ENCODE results near the gene HMOX2.
A peak's percentile ranks its signal among the peaks of the same experiment; 100 is the strongest.

HMOX2 gene

DNA sequence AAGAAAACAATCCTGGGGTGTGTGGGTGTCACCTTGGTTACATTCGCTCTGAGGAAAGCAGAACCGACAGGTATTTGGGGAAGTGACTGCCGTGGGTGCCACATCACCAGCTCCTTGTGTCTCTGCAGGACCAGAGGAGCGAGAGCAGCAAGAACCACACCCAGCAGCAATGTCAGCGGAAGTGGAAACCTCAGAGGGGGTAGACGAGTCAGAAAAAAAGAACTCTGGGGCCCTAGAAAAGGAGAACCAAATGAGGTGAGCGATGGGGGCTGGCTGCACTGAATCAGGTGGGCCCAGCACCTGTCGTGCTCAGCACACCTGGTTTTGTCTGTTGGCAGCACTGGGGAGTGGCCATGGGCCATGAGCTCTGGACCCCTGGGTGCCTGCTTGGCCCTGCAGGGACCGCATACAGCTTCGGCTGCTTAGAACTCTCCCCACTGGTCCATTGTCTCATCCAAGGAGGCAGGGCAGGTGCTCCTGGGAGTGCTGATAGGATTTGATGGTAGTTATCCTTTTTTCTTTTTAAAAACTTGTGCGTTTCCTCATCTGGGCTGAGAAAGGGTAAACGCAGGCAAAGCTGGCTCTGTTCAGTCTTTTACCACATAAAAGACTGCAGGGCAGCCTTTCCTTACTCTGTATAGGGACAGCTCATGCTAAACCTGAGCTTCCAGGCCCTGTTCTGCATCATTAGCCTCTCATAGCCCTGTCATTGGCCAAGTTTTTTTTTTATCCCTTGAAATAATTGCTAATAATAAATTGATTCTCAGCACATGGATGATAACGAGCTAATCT is 29.4 kb downstream of the HMOX2 start:
- peak; percentile 61 for DNase-seq (ENCODE audit: low read depth)

DNA sequence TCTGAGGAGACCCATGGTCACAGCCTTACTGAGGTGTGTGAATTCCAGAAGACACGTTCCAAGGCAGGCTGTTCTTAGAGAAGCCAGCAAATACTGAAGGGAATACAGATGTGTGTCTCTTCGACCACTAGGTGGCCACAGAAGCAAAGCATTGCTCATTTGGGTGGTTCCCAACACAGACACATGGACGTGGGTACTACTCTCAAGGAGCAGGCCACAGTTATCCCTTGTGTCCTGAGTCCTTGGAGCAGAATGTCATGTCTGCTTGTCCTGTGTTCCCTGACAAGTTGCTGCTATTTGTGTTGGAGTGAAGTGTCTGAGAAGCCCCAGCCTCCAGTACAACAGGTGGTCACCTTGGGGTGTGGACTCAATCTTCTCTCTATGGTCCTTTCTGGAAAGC is 30.3 kb downstream of the HMOX2 start:
- peak; percentile 37 for DNase-seq (ENCODE audit: low read depth)

DNA sequence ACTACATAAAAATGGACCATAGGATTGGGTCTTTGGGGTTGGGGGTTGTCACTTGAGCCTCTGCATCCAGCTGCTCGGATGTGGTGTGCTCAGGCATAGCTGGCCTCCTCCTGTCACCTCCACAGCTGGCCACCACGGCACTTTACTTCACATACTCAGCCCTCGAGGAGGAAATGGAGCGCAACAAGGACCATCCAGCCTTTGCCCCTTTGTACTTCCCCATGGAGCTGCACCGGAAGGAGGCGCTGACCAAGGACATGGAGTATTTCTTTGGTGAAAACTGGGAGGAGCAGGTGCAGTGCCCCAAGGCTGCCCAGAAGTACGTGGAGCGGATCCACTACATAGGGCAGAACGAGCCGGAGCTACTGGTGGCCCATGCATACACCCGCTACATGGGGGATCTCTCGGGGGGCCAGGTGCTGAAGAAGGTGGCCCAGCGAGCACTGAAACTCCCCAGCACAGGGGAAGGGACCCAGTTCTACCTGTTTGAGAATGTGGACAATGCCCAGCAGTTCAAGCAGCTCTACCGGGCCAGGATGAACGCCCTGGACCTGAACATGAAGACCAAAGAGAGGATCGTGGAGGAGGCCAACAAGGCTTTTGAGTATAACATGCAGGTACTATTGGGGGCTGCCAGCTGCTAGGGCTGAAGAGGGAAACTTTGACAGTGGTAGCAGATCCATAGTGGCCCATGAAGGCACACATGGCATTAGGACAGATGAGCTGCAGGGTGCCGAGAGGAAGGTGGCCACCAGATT is 31.6 kb downstream of the HMOX2 start:
- no peak for DNase-seq (ENCODE audit: low read depth)

DNA sequence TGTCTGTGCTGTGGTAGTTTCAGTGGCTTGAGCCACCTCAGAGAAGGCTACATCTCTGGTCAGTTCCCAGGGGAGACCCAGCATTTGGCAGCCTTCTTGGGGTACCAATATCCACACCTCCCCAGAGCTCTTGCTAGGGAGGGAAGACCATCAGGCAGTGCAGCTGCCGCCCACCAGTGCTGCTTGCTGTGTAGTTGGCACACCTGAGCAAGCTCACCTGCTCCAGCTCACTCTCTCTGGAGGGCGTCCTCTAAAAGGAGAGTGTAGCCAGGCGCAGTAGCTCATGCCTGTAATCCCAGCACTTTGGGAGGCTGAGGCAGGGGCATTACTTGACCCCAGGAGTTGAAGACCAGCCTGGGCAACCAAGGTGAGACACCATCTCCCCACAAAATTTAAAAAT is 32.6 kb downstream of the HMOX2 start:
- DNase-seq (ENCODE audit: low read depth), result no peak

DNA sequence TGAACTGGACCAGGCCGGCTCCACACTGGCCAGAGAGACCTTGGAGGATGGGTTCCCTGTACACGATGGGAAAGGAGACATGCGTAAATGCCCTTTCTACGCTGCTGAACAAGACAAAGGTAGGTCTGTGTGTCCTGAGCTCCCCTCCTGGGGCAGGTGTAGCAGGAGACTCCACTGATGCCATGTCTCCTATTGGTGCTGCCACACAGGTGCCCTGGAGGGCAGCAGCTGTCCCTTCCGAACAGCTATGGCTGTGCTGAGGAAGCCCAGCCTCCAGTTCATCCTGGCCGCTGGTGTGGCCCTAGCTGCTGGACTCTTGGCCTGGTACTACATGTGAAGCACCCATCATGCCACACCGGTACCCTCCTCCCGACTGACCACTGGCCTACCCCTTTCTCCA is 33.2 kb downstream of the HMOX2 start:
- no peak for DNase-seq (ENCODE audit: low read depth)

DNA sequence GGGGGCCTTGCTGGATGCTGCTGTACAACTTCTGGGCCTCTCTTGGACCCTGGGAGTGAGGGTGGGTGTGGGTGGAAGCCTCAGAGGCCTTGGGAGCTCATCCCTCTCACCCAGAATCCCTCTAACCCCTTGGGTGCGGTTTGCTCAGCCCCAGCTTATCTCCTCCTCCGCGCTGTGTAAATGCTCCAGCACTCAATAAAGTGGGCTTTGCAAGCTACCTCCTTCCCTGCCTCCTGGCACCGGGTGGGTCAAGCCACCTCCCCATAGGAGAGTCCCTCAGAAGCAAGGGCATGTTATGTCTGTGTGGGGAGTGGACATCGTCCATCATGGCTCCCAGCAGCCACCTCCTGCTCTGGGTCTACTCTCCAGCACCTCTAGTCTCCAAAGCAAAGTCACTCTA is 33.9 kb downstream of the HMOX2 start:
- DNase-seq (ENCODE audit: low read depth), result no peak

DNA sequence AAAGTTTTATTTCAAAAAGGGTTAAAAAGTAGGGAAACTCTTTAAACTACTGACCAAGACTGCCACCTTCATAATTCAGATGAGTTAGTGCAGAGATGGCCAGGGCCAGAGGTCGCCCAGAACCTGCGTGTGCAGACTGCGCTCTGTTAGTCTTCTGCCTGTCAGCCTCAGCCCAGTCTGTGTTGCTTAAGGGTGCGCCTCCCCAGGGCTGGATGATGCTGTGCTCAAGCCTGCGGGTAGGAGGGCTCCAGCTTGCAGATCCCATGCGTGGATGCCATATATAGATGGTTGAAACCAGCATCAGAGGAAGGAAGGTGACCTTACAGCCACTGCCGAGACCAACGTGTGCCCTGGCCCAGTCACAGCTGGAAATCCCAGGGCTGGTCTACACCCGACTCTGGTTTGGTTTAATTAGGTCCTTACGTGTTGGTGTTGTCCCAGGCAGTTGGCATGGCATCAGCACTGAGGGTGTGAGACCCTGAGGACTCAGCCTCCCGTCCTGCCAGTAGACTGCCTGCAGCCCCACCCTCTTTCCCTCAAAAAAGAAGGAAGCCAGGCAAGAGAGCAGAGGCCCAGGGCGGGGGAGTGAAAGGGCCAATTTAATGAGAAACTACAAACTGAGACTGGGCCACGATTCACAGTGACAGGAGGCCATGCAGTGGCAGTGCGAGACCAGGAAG is 34.7 kb downstream of the HMOX2 start:
- no peak for DNase-seq (ENCODE audit: low read depth)

DNA sequence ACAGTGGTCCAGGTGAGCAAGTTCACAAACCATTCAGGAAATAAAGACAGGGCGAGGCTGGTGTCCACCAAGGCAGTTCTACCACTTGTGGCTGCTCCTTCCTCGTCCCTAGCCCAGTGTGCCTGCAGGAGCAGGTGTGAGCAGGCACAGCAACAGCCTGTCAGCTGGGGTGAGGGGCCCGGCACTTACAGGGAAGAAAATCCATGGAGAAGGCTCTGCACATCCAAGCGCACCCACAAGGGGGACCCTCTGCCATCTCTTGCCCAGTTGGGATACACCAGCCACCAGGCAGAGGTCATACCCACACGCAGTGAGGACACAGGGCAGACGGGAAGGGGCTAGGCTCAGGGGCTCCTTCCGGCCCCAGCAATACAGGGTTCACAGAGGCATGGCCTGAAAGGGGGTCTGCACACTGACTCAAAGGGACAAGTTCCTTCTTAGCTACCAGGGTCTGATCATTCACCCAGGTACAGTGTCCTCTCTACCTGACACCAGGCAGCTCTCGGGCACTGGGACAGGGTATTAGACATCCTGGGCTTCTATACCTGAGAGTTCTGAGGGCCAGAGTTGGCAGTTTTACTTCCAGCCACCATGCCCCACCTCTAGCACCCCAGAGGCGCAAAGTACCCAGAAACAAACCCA is 35.4 kb downstream of the HMOX2 start:
- no peak for DNase-seq (ENCODE audit: low read depth)

DNA sequence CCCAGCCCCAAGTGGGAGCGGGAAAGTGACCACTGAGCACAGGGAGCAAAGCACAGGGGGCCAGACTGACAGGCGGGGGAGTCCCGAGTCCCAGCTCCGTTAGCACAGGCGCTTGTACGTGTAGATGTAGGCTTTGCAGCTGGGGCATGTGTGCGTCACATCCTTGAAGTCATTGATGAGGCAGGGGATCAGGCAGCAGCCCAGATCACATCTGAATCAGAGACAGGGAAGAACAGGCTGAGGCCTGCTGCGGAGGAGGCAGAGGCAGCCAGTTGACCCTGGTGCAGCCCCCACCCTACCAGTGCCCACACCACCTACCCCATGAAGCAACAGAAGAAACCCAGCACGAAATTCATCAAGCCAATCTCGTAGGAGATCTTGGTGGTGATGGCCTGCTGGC is 36.3 kb downstream of the HMOX2 start:
- no peak for DNase-seq (ENCODE audit: low read depth)

DNA sequence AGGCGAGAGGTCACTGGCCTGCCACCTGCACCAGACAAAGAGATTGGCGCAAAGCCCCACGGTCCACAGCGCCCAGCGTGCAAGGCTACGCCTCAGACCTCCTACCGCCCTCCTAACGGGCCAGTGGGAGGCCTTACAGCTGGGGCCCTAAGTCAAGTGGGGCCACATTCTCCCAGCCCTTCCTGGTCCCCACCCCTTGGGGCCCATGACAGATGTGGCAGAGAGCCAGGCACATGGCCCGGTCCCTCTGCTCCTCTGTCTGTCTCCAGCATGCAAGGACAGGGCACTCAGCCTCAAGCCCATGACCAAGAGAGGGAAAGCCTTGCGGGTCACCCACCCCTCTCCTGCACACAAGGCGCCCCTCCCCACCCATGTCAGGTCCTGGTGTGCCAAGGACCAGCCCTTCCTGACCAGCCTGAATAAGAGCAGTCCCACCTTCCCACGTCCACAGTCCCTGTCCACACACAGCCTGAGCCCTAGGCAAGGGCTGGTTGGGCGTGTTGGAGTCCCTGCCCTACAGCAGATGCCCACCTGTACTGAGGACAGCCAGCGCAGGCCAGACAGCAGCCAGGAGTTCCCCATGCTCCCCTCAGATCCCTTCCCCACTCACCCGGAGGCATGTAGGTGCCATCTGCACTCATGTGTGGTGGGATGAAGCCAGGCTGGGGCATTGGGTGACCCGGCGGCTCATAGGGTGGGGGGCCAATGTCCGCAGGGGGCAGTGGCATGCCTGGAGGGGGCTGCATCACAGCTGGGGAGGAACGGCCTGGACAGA is 37.1 kb downstream of the HMOX2 start:
- no peak for DNase-seq (ENCODE audit: low read depth)

DNA sequence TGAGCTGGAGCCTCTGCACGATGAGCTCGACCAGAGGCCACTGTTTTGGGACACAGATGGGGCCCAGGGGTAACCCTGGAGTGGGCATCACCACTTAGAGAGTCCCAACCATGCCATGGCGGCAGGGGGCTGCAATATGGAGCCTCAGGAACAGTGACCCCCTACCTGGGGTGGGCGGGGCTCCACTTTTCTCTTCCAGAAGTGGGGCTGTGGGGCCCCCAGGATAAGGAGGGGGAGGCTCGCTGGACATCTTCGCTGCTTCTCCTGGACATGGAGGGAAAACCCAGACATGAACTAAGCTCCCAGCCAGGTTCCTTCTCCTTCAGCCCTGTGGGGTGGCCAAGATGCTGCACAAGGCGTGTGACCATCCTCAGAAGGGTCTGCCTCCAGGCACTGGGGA is 37.7 kb downstream of the HMOX2 start:
- no peak for DNase-seq (ENCODE audit: low read depth)

DNA sequence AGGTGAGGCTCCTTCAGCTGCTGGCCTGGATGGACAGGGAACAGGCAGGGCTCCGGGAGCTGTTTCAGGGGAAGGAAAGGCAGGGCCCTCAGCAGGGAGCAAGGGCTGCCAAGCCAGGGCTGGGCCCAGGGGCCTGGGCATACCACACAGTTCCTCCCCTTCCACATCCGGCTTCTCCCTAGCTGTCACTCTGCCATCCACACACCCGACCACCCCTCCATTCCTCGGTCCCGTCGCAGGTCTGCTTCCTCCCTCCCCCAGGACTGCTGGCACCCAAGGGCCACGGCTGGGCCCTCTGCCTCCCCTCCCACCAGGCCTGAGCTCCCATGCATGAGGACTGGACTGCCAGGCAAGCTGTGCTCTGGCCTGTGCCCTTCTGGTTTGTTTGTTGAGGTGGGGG is 38.4 kb downstream of the HMOX2 start:
- no peak for DNase-seq (ENCODE audit: low read depth)

DNA sequence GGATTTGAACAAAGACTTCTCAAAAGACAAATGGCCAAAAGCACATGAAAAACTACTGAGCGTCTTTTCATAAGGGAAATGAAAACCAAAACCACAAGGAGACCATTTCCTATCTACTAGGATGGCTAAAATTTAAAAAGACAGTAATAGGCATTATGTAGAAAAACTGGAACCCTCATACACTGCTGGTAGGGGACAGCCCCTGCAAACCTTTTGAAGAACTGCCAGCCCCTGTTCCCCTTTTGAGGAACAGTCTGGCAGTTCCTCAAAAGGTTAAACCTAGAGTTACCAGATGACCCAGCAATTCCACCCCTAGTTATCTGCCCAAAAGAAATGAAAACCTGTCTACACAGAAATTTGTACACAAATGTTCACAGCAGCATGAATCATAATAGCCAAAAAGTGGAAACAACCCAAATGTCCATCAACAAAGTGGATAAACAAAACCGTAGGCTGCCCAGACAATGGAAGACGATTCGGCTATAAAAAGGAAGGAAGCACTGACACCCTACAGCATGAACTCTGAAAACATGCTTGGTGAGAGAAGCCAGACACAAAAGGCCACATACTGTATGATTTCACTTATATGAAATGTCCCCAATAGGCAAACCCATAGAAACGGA is 39.5 kb downstream of the HMOX2 start:
- no peak for DNase-seq (ENCODE audit: low read depth)

DNA sequence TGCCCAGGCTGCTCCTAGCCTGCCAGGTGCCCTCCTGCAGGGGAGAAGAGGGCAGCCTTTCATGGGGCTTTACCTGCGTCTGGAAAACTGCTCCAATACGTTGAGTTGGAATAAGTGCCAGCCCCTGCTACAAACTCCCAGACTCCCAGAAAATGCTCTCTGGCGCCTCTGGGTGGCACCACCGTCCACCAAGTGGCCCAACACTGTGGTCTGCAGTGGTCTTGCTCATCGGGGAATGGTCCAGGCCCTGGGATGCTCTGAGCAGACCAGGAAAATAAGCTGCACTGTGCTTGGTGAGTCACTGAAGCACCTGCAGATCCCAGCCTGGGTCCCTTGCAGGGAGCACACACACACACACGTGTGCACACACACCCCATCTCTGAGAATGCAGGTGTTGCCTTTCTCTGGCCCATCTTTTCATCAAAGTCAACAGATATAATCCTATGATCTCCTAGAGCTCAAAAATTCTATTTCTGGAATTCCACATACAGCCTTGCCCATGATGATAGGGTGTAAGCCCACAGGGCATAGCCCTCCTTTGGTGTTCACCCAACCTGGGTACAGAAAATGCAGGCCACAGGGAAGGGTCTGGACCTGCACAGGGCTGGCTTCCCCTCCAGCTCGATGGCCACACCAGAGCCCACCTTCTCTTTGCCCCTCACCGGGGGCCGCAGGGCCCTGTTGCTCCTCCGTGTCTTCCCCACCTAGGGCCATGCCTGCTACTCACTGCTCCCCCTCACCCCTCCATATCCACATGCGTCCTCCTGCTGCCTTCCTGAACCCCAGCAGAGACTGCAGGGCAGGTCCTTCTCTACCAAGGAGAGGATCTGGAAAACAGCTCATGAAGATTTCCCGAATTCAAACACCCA is 41.8 kb downstream of the HMOX2 start:
- no peak for DNase-seq (ENCODE audit: low read depth)

DNA sequence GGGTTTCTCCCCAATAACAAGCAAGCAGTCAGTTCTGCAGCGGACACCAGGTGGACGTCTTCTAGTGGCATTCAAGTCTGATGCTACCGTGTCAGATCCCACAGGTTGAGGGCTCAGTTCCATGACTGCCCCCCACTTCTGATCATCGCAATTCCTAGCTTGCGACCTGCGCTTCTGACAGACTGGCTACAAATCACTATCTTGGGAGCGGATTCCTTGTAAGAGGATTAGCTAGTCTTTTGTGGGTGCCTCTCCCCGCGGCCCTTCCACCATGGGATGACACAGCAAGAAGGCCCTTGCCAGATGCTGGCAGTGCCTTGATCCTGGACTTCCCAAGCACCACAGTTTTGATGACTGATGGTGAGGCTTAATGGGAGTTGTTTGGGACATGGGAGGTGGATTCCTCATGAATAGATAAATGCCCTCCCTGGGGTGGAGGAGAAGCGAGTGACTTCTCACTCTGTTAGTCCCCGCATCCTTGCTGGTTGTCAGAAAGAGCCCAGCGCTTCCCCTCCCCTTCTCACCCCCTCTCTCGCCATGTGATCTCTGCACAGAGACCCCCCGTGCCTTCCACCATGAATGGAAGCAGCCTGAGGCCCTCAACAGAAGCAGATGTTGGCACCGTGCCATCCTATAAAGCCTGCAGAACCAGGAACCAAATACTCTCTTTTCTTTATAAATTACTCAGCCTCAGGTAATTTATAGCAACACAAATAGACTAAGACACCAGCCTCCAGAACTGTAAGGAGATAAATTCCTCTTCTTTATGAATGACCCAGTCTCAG is 43.3 kb downstream of the HMOX2 start:
- no peak for DNase-seq (ENCODE audit: low read depth)

DNA sequence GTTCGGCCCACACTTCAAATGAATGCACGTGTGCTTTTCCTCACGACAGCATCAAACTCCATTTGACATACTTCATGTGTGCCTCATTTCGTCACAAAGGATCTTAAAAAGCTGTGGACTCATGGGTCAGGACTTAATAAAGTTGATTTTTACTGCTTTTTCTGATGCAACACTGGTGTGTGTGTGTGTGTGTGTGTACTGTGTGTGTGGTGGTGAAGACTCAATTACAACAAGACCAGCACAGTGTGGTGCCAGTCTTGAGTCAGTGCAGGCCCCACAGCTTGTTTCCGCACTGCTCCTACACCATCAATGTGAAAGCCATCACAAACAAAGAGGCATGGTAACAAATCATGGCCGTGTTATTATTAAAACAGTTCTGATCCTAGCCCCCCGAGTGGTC is 44.7 kb downstream of the HMOX2 start:
- no peak for DNase-seq (ENCODE audit: low read depth)

DNA sequence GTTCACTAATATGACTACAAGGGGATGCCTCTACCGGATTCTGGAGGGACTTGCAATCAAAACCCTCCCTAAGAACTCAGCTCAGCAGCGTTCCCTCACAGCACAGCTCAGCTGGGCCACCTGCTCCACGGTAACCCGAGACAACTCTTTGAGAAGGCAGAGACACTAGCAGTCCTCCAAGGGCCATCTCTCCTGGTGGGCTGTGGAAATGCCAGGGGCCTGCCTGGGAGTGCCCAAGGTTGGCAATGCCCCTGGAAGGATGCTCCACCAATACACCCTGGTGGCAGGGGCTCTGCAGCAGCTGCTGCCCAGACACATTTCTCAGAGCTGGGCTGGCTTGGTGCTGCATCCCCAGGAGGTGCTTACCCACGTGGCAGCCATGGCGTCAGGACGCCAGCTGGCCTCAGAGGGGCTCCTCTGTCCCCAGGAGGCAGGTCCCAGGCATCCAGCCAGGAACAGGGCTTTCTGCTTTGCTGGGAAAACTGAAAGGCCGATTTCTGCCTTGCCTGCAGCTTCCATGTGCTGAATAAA is 45.9 kb downstream of the HMOX2 start:
- no peak for DNase-seq (ENCODE audit: low read depth)

DNA sequence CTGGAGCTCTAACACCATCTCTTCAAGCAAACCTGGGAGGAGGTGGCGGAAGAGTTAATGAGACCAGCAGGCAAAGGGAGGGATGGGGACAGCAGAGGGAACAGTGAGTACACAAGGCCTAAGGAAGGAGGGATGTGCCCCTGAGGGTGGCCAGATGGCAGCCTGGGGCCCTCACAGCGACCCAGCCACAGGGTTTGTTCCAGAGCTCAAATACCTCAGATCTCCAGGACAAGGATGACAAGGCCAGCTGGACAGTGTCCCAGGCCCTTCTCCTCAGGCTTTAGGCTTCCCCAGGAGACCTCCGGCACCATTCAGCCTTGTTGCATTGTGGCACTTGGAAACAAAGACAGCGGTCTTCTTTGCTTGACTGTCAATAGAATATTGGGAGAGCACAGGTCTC is 47.5 kb downstream of the HMOX2 start:
- no peak for DNase-seq (ENCODE audit: low read depth)

DNA sequence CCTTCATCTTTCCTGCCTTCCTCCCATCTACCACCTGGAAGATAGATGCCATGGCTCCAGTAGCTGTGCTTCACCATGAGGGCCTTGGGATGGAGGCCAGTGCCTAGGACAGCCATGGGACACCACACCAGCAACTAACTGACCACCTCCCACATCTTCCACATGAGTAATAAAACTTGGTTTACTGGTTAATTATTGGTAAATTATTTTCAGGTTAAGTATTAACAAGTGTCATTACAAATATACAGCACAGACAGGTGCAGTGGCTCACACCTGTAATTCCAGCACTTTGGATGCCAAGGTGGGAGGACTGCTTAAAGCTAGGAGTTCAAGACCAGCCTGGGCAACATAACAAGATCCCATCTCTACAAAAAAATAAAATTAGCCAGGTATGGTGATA is 48.4 kb downstream of the HMOX2 start:
- no peak for DNase-seq (ENCODE audit: low read depth)

Data from activated T-cell treated with anti-CD3 and anti-CD28 coated beads for 1 hour (primary cell).